GM12865 (cell line): ENCODE results near the gene LRRC10B.

Experiments used
- DNase-seq: peaks from one replicate; pipeline ENCODE4 v3.0.0; 2010; ENCODE audit warnings: low read depth
- H3K4me3 ChIP-seq: 2 replicates; pipeline ENCODE4 v1.5.1; 2011; ENCODE audit warnings: mild to moderate bottlenecking, low read depth, low read length, control low read depth
- CTCF ChIP-seq: IDR thresholded peaks from 2 replicates; pipeline ENCODE4 v1.5.1; 2011; ENCODE audit warnings: low read length, control low read depth, low read depth, inconsistent platforms; ENCODE audit not compliant: insufficient read depth; ENCODE audit errors: missing control alignments

LRRC10B gene

DNA sequence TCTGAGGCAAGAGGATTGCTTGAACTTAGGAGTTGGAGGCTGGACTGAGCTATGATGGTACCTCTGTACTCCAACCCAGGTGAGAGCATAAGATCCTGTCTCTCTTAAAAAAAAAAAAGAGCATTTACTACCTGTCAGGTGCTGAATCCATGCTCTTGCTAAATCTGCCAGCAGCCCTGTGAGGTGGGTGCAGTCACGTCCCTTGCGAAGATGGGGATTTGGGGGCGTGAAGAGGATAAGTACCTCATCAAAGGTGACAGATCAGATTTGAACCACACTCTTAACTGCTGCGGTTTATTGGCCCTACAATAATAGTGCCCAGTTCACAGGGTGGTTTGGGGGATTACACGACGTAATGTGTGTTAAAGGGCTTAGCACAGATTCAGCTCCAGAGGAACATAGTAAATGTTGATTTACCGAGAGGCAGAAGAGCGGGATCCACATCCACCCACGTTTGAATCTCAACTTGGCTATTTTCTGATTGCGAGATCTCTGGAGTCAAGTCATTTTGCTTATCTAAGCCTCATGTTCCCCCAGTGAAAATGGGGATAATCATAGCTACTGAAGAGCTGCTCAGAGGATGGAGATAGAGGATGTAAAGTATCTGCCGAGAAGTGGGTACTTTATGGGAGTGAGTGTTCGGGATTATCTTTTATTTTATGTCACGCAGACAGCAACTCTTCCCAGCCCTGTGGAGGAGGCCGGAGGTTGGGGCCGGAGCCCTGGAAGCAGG, 28.1 kb upstream of the LRRC10B start:
- DNase-seq: no peak
- no peak for TF ChIP-seq CTCF
- H3K4me3 ChIP-seq: no peak overlapping the region

DNA sequence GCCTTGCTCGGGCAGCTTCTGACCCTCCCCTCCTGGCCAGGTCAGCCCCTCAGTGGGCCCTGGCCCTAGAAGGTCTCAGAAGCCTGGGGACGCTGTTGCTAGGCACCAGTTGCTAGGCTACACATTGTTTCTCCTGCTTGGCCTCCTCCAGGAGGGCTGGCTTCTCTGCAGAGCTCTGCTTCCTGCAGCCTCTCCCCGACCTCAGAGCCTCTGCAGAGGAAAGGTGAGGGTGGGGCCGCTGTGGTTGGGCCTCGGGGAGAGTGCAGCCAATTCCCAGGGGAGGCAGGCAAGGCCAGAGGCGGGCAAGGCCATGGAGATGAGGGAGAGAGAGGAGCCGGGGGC, 27.6 kb upstream of the LRRC10B start:
- DNase-seq: peak; percentile 14
- no peak overlapping the region for H3K4me3 ChIP-seq
- TF ChIP-seq CTCF: no peak

GRCh38 chr11:61481806-61482205, 26.7 kb upstream of the LRRC10B start:
- no peak for DNase-seq
- TF ChIP-seq CTCF: no peak
- no peak overlapping the region for H3K4me3 ChIP-seq

DNA sequence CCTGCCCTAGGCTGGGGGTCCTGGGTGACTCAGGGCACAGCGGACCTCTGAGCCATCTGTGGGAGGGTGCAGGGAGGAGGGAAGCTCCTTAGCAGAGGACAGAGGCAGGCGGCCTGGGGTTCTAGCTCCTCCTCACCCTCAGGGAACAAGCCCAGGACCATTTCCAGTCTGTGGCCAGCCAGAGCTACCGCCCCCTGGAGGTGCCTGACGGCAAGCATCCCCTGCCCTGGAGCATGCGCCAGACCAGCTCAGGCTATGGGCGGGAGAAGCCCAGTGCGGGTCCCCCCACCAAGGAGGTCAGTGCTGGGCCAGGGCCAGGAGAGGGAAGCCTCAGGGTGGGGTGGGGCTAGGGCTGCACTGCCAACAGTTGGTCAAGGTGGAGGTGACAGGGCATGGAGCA, 26.0 kb upstream of the LRRC10B start:
- TF ChIP-seq CTCF: peak; percentile 71
- peak; percentile 29 for DNase-seq
- no peak overlapping the region for H3K4me3 ChIP-seq

DNA sequence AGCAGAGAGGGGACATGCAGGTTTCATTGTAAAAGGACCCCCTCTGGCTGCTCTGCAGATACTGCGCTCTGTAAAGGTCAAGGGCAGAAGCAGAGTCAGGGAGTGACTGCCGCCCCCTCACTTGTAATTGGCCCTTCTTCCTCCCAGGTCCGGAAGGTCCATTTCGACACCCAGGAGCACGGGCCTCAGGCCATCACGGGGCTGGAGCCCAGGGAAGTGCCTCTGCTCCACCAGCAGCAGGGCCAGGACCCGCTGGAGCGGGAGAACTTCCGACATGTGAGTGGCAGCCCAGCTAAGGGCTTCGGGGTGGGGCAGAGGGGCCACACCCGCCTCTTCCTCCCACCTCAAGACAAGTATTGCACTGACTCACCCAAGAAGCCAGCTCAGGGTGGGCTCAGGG, 24.0 kb upstream of the LRRC10B start:
- no peak for DNase-seq
- H3K4me3 ChIP-seq: no peak overlapping the region
- no peak for TF ChIP-seq CTCF

DNA sequence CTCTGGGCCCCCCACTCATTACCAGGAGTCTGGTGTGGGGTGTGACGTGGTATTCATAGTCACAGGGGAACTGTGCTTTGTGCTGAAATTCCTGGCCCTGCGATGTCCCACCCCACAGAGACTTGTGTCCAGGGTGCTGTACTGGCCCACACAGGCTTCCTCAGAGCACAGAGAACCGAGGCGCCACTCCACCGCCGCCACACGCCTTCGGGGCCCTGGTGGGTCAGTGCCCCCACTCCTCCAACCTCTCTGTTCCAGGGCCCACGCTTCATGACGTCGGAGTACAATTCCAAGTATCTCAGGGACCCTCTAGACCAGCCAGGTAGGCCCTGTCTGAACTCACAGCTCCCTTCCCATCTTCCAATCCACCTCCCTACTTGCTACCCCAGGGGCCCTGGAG, 23.5 kb upstream of the LRRC10B start:
- no peak for DNase-seq
- no peak for TF ChIP-seq CTCF
- H3K4me3 ChIP-seq: no peak overlapping the region

DNA sequence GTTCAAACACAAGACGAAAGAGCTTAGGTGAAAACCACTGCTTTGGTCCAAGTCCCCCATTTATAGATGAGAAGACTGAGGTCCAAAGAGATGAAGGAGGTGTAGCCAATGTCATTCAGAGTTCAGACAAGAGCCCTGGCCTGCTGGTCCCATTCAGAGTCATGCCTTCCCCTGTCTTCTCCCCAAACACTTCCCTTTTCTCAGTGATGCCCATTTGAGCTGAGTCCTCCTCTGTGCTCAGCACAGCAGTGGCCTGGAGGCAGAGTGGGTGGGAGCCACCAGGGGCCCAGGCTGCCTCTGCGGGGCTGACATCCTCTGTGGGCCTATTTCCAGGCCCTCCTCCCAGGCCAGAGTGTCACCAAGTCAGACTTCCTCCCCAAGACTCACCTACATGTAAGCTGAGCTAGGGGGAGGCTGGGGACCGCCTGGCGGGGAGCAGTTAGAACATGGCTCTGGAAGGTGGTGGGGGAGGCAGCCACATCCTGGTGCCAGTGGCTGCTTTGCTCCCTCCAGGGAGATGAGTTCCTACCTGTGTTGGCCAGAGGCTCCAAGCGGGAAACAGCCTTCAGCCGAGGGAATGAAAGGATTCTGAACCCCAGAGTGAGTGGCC, 22.4 kb upstream of the LRRC10B start:
- TF ChIP-seq CTCF: no peak
- DNase-seq: no peak

More for the DNA sequence above, 22.4 kb upstream of the LRRC10B start:
- H3K4me3 ChIP-seq: no peak overlapping the region
